SHP77 treated with DMSO at 0.1 percent for 48 hours (cell line): ENCODE results near the gene RNF157.

Experiments
- DNase-seq: peaks from one replicate; lab custom pipeline; 2025; lab: John Stamatoyannopoulos, UW

RNF157 gene

GRCh38 chr17:76139801-76140660 lies 100.3 kb downstream of the RNF157 start:
- no peak for DNase-seq

- no peak for DNase-seq
These were observed 101.2 kb downstream of the RNF157 start for GRCh38 chr17:76138896-76139752.

GRCh38 chr17:76138234-76138895 lies 101.9 kb downstream of the RNF157 start:
- no peak for DNase-seq

DNA sequence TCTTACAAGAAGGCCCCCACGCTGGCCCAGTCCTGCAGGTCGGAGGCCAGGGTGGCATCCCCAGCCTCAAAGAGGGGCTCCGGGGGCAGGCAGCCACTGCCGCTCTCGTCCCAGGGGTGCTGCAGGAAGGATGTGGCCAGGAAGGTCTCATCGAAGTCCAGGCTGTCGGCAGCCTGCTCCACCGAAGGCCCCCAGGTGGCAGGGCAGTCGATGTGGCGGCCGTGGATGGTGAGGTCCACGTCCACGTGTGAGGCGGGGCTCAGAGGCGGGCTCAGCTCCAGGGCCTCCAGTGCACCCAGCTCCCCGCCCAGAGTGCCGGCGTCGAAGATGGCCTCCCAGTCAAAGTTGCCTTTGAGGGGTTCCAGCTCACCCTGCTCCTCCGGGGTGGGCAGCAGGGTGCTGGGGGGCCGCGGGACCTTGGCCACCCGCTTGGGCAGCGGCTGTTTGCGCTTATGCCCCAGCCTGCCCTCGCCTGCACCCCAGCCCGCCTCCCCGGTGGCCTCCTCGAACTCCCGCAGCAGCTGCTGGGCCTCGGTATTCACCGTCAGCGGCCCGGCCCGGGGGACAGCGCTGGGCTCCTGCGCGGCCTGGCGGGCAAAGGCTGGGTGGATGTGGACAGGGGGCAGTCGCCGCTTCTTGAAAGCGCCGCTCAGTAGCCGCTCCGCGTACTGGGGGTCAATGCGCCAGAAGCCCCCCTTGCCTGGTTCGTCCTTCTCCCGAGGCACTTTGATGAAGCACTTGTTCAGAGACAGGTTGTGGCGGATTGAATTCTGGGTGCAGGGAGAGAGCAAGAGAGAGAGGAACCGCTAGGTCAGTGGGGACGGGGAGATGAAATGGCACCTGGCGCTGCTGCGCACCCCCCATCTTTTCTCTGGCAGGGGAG lies 102.7 kb downstream of the RNF157 start:
- no peak for DNase-seq

- DNase-seq = no peak
These were observed 103.3 kb downstream of the RNF157 start for GRCh38 chr17:76137001-76137350.

- no peak for DNase-seq
These were observed 103.9 kb downstream of the RNF157 start for GRCh38 chr17:76136276-76137000.

- DNase-seq = no peak
These were observed 104.5 kb downstream of the RNF157 start for GRCh38 chr17:76135810-76136188.

DNA sequence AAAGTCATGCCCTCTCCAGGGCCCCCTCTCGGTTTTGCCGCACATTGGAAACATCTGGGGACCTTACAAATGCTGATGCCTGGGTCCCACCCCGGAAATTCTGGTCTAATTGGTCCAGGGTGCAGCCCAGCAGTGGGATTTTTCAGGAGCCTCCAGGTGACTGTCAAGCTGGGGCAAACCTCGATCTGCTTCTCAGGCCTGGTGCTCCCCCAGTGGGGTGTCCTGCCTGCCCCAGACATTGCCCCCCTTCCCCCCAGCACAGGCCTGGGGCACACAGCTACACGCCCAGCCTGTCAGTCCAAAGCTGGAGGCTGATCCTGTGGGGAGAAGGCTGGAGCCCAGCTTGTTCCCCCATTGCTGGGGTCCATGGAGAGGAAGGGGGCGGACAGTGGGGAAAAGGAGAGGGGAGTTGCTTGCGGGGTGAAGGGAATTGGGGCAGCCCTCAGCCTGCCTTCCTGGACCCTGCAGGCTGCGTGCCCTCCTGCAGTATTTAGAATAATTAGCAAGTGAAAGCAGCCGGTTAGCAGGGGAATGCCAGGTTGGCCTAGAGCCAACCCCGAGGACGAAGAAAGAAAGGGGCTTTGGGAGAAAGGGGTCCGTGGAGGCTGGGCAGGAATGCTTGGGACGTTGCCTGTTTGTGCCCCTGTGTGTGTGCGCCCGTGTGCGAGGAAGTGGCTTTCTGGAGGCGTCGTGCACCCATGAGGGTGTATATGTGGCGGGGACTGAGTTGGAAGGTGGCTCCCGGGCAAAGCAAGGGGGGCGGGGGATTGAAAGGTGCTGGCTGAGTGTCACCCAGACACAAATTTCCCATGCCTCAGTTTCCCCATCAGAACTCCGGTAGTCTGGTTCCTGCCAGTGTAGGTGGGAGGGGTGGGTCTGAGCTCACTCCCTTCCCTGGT lies 105.1 kb downstream of the RNF157 start:
- no peak for DNase-seq

GRCh38 chr17:76132574-76133338 lies 107.5 kb downstream of the RNF157 start:
- no peak for DNase-seq

DNA sequence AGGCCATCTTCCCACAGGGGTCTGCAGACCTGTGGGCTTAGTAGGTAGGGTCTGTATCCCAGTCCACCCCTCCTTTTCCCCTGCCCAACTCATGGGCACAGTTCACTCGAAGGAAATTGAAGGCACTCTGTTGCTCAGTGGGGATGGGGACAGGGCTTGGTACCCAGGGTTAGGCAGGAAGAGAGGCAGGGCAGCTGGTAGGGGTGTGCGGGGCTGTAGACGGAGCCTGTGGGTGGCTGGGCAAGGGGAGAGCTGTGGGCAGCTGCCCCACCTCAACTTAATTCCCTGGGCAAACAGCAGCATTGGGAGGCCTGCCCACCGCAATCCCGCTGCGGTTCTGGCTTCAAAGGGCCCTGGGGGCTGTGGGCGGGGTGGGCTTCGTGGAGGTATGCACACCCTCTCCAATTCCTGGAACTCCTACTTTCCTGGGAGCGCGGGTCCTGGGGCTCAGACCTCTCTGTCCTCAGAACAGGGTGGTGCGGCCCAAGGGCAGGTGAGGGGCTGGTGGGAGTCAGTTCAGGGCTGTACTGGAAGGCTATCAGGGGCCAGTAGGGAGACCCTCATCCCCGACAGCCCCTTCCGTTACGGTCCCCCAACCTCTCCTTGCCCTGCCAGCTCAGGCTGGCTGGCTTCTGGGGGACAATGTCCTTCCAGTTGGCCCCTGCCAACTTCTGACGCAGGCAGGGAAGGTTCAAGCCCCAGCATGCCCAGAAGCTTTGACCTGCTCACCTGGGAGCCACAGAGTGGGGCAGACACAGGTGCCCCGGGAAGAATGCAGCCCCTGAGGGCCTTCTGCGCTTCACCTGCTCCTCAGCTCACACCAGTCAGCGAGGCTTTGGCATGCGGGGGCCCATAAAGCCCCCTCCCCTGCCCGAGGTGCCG lies 108.4 kb downstream of the RNF157 start:
- no peak for DNase-seq

DNA sequence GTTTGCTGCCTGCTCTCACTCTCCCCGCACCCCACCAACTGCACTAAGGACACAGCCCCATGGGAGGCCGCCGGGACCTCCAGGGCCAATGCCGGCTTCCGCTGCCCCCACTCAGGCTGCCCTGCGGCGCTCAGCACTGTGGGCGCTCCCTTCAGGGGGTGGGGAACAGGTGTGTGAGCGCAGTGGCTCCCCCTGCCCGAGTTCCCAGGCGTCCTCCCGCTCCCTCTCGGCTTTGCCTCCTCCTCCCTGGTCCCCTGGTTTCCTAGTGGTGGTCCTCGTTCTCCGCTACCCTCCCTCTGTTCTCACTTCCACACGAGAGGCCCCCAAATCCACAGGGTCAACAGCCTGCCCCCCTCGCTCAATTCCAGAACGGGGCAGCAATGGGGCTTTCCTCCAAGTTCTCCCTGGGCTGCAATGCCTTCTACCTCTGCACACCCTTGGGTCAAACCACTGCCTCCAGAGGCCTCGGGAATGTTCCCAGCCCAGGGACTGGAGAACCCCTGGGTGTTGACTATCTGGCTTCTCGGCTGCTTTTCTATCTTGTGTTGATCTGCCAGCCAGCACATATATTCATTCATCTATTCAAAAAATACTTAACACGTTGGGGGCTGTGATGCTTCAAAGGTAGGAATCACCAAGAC lies 109.1 kb downstream of the RNF157 start:
- no peak for DNase-seq

DNA sequence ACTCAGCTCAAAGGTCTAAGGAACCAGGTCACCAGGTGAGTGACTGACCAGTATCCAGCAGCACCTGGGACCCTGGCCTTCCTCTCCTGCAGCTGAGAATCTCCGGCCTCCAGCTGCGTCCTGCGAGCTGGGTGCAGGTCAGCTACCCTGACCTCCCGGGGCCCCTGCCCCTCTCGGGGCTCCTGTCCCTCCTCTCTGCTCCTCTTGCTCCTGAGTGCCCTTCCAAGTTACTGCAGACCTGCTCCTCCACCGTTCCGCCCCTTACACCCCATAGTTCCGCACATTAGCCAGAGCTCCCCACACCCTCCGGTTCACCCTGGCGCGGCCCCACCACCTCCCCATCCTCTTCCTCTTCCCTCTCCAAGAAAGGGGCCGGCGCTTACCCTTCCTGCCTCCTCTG lies 109.8 kb downstream of the RNF157 start:
- DNase-seq = no peak

- no peak for DNase-seq
These were observed 114.4 kb downstream of the RNF157 start for GRCh38 chr17:76125922-76126321.

DNA sequence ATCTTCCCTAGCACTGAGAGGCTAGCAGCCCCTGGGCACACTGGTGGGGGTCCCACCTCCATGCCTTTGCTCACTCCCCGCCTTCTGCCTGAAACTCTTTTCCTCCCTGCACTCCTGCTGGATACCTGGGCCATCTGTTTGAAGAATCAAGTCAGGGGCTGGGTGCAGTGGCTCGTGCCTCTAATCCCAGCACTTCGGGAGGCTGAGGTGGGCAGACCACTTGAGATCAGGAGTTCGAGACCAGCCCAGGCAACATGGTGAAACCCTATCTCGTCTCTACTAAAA lies 115.0 kb downstream of the RNF157 start:
- no peak for DNase-seq

GRCh38 chr17:76124582-76125390 lies 115.5 kb downstream of the RNF157 start:
- DNase-seq = no peak

- no peak for DNase-seq
These were observed 116.3 kb downstream of the RNF157 start for GRCh38 chr17:76123749-76124581.
